SK-MEL-5 (cell line): Measurements from ENCODE around the gene BCDIN3D. TPM values are rescaled to one million over a fixed set of nuclear protein-coding genes. Genes with fewer than 3 reads are reported as not detected.
A peak's percentile ranks its signal among the peaks of the same experiment; 100 is the strongest.

Source experiments
- DNase-seq: peaks from one replicate; pipeline ENCODE4 v3.0.0-alpha.2; 2016; ENCODE audit warnings: low read depth, low spot score
- in situ Hi-C: cut with HindIII; loops from 2 replicates; pipeline ENCODE4 v1.10.0; 2016; ENCODE audit warnings: low sequenced_read_pairs, high pct_unique_total_duplicates, low pct_unique_long_range_greater_than_20kb
- total RNA-seq: library from RNA; depleted of rRNA; stranded (reverse); fragments of >200 nt; shearing (Covaris generic); gene quantifications from 2 replicates; pipeline ENCODE4 v1.2.3, GENCODE V29; 2014

BCDIN3D gene
- total RNA-seq, 1 experiment from 2014 or later = 7.2 TPM

DNA sequence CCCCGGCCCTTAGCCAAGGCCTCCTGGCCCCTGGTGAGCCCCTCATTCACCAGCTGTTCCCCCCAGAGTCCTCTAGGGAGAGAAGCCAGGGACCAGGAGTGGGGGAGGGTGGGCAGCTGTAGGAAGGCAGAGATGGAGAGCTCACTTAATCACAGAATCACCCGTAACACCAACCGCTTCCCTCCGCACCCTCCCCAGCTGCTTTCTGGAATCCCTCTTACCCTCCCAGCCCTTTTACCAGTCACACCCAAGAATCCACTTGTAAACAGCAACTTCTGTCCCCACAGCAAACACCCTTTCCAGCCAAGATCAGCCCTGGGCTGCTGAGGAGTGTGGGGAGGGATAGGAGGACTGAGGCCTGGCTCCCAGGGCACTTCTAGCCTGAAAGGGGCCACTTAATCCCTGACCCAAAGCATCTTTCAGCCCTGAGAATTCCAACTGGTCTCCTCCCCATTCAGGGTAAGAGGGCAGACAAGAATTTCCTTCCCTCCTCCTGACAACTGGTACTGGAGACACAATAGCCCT is 33.5 kb downstream of the BCDIN3D start:
- in situ Hi-C loops = no loop called here
- DNase-seq = no peak

DNA sequence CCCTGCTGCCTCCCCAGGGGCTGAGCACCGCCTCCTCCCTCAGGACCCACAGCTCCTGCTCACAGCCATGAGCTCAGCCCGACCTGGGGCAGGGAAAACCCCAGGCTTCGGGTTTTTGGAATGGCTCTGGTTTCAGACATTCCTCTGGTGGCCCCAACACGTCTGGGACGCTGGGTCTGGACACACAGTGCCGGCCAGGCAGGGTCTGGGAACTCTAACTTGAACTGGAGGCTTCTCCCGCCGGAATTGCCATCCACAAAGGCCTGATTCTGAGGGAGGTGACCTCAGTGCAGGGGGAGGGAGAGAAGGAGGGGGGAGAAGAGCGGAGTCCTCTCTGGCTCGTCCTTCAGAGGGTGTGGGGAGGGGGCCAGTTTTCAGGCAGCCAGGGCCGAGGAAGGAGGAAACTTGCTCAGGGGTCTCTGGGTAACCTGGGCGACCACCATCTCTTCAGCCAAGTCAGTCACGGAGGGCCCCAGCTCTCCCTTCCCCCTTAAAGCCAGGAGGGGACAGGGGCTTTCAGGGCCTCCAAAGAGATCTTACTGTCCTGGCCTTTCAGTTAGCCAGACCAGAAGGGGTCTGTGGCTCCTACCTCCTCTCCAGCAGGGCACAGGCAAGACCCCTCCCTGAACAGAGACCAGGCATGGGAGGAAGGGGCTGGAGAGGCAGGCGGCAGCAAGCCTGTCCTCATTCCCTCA is 34.1 kb downstream of the BCDIN3D start:
- DNase-seq = no peak
- in situ Hi-C loops = no loop called here

- in situ Hi-C loops = no loop called here
- DNase-seq = no peak
Observed at GRCh38 chr12:49807991-49808580, 34.8 kb downstream of the BCDIN3D start.

- in situ Hi-C loops = no loop called here
- DNase-seq = no peak
Observed at GRCh38 chr12:49806877-49807276, 36.0 kb downstream of the BCDIN3D start.

DNA sequence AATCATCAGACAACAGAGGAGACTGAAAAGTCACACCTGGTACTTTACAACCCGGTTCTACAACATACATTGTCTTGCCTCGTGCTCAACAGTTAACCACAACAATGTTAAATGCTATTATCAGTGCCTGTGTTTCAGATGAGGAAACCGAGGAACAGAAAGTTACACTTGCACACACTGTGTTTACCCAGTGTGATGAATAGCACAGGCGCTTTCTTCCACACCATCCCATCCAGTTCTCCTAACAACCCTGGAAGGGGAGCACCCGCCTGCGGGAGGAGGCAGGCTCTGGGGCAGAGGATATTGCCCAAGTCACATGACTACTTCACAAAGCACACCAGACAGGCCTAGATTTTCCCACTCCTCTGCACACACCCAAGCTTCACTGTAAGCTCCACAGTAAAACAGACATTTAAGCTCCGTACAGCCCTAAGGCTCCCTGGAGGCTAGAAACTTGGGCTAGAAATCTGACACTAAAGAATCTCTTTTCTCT is 36.5 kb downstream of the BCDIN3D start:
- in situ Hi-C loops = no loop called here
- no peak for DNase-seq

DNA sequence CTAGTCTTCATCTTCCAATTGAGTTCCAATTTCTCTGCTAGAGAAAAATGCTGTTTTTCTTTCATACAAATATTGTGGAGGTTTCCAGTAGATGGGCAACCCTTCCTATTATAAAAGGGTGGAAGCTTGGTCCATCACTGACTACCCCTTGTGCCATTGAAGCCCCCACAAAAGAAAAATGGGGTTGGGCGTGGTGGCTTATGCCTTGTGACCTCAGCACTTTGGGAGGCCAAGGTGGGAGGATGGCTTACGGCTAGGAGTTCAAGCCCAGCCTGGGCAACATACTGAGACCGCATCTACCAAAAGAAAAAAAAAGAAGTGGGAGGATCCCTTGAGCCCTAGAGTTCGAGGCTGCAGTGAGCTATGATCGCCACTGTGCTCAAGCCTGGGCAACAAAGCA is 37.5 kb downstream of the BCDIN3D start:
- in situ Hi-C loops = no loop called here
- DNase-seq = no peak

DNA sequence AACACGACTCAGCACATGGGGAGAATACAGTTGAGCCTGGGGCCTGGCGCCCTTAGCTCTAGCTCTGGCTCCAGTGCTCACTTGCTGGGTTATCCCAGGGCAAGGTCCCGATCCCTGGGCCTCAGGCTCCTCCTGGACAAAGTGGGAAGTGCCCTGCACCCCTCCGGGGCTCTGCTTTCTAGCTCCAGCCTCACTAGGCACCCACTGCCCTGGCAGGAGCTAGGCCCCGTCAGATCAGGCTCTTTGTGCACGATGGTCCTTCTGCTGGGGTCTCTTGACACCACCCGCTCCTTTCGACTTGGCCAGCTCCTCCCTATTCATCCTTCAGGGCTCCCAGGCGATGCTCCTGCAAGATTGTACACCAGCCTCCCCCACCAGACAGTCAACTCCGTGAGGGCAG is 38.1 kb downstream of the BCDIN3D start:
- no peak for DNase-seq
- in situ Hi-C loops = no loop called here

- DNase-seq = peak; percentile 97
- in situ Hi-C loops = no loop called here
Observed at GRCh38 chr12:49803693-49804450, 39.0 kb downstream of the BCDIN3D start.

GRCh38 chr12:49801141-49802063 is 41.5 kb downstream of the BCDIN3D start:
- in situ Hi-C loops = no loop called here
- DNase-seq = no peak

GRCh38 chr12:49800421-49801140 is 42.3 kb downstream of the BCDIN3D start:
- no peak for DNase-seq
- in situ Hi-C loops = no loop called here

DNA sequence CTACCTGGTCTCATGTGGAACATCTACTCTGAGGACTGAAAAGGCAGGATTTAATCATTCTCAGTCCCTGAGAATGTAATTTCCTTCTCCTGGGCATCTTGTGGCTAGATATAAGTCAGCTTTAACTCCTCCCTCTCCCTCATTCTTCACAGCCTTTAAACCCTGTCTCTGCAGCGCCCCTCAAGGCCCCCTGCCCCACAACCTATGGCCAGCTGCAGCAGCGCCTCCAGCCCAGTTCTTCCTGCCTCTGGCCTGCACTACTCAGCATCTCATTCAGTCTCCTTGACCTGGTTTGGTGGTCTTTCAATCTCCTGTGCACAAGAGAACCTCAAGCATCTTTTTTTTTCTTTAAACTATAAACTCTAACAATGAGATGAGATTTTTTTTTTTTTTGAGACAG is 44.0 kb downstream of the BCDIN3D start:
- no peak for DNase-seq
- in situ Hi-C loops = no loop called here

DNA sequence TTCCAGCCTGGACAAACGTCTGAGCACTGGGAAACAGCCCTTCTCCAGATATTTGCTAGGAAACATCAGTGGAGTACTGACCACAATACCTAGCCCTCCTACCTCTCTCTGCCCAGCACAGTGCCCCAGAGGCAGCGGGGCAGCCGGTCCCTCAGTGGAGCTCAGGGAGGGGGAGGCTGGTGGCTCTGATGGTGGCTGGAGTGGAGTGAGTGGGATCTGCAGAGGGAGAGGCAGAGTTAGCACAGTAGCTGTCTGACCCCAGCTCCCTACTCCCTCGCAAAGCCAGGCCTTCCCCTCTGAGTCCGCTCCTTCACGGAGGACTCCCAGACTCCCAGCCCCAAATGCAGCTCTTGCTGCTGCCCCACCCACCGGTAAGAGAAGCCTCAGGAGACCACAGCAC is 44.7 kb downstream of the BCDIN3D start:
- DNase-seq = no peak
- in situ Hi-C loops = no loop called here

DNA sequence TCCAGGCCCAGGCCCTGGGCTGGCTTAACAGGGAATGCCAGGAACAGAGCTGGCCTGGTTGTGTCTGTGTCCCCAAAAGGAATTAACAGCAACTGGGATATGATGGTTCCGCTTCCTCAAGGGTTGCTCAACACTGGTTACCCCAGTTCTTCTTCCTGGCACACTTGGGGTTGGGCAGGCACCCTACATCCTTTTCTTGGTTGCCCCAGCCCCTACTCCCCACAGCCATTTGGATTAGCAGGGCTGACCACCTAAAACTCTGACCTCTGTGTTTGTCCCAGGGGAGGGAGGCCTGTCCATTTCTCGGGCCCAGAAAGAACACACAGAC is 45.5 kb downstream of the BCDIN3D start:
- DNase-seq = no peak
- in situ Hi-C loops = no loop called here

- in situ Hi-C loops = no loop called here
- DNase-seq = no peak
Observed at GRCh38 chr12:49796606-49797448, 46.1 kb downstream of the BCDIN3D start.

DNA sequence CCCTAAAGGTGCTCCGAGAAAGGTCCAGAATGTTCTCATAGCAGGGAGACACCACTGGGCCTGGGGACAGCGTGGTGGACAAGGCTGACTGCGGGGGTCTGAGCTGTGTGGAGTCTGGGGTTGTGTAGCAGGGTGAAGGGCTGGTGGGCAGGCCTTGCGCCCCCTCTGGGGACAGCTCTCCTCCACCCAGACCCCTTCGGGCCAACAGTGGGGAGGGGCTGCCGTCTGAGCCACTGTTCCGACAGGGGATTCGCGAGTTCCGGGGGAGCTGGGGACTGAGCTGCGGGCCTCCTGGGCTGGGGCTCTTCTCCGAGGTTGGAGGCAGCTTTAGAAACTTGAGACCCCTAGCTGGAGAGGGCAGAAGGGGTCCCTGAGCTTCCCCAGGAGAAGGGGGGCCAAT is 46.8 kb downstream of the BCDIN3D start:
- in situ Hi-C loops = no loop called here
- DNase-seq = no peak

DNA sequence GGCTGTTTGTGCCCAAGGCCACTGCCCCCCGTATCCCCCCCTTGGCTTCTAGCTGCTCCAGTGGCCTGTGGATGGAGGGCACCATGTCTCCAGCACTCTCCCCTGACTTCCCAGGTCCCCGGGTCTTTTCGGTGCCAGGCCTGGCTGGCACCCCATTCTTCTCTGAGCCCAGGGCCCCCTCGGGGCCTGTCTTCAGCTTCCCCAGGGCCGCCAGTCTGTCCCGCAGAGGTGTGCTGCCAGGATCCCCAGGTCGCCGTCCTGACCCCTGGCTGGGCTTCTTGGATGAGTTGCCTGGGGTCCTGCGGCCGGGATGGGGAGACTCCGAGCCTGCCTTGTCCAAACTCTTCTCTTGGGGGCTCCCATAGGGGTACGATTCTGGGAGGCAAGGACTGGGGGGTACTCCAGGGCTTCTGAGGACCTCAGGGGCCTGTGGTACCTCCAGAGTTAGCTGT is 47.2 kb downstream of the BCDIN3D start:
- in situ Hi-C loops = no loop called here
- no peak for DNase-seq
